HL-60/S4 treated with phorbol 12-myristate 13-acetate at 8.2 ng/mL for 4 days and 3 days (cell line): ENCODE data around the gene TOR1A.

Source experiments
- in situ Hi-C: fragments of 300-500 bp; cut with MboI; formaldehyde crosslinking; loops from 2 replicates; pipeline ENCODE4 v1.15.0; 2022; ENCODE audit warnings: low sequenced_read_pairs

Gene TOR1A

GRCh38 chr9:129784970-129785369 is 39.0 kb downstream of the TOR1A start:
- in situ Hi-C loops: loop anchor here (5.0 to 25.0 kb wide), 3 partner anchors 48 to 648 kb away; no protein-coding TSS in a partner anchor

GRCh38 chr9:129783516-129784361 is 40.2 kb downstream of the TOR1A start:
- in situ Hi-C loops: loop anchor here (5.0 to 25.0 kb wide), 3 partner anchors 46 to 646 kb away; no protein-coding TSS in a partner anchor

- in situ Hi-C loops: loop anchor here (5.0 to 25.0 kb wide), 3 partner anchors 45 to 645 kb away; no protein-coding TSS in a partner anchor
Measured at GRCh38 chr9:129781981-129782380, 42.0 kb downstream of the TOR1A start.

- in situ Hi-C loops: loop anchor here (5.0 to 25.0 kb wide), 3 partner anchors 44 to 644 kb away; no protein-coding TSS in a partner anchor
Measured at GRCh38 chr9:129781131-129781530, 42.8 kb downstream of the TOR1A start.

GRCh38 chr9:129779560-129780190 is 44.3 kb downstream of the TOR1A start:
- in situ Hi-C loops: loop anchor here (5.0 to 25.0 kb wide), 3 partner anchors 42 to 642 kb away; no protein-coding TSS in a partner anchor

GRCh38 chr9:129778469-129778868 is 45.5 kb downstream of the TOR1A start:
- in situ Hi-C loops: loop anchor here (25.0 kb wide), 1 partner anchor 641 kb away; no protein-coding TSS in a partner anchor

- in situ Hi-C loops: loop anchor here (25.0 kb wide), 1 partner anchor 640 kb away; no protein-coding TSS in a partner anchor
Measured at GRCh38 chr9:129777769-129778130, 46.2 kb downstream of the TOR1A start.

- in situ Hi-C loops: loop anchor here (25.0 kb wide), 1 partner anchor 640 kb away; no protein-coding TSS in a partner anchor
Measured at GRCh38 chr9:129776938-129777768, 46.8 kb downstream of the TOR1A start.

GRCh38 chr9:129776566-129776937 is 47.4 kb downstream of the TOR1A start:
- in situ Hi-C loops: loop anchor here (25.0 kb wide), 1 partner anchor 639 kb away; no protein-coding TSS in a partner anchor

GRCh38 chr9:129776096-129776495 is 47.8 kb downstream of the TOR1A start:
- in situ Hi-C loops: loop anchor here (25.0 kb wide), 1 partner anchor 639 kb away; no protein-coding TSS in a partner anchor

- in situ Hi-C loops: loop anchor here (25.0 kb wide), 1 partner anchor 638 kb away; no protein-coding TSS in a partner anchor
Measured at GRCh38 chr9:129775448-129775798, 48.5 kb downstream of the TOR1A start.

- in situ Hi-C loops: loop anchor here (25.0 kb wide), 1 partner anchor 638 kb away; no protein-coding TSS in a partner anchor
Measured at GRCh38 chr9:129774791-129775447, 49.0 kb downstream of the TOR1A start.

- in situ Hi-C loops: no loop called here
Measured at GRCh38 chr9:129773262-129774048, 50.5 kb downstream of the TOR1A start.

GRCh38 chr9:129770741-129771140 is 53.2 kb downstream of the TOR1A start:
- in situ Hi-C loops: no loop called here

GRCh38 chr9:129769669-129770068 is 54.3 kb downstream of the TOR1A start:
- in situ Hi-C loops: no loop called here

GRCh38 chr9:129768486-129768885 is 55.5 kb downstream of the TOR1A start:
- in situ Hi-C loops: no loop called here

GRCh38 chr9:129765764-129766317 is 58.1 kb downstream of the TOR1A start:
- in situ Hi-C loops: no loop called here

GRCh38 chr9:129762985-129763926 is 60.7 kb downstream of the TOR1A start:
- in situ Hi-C loops: no loop called here
